ENCODE measurements around the gene MAPK7. TPM values are rescaled to one million over a fixed set of nuclear protein-coding genes. Genes with fewer than 3 reads are reported as not detected.

MAPK7 gene
- total RNA-seq, 2 donors from 2014 or later = 22.3 to 43.1 TPM

- Histone ChIP-seq H3K36me3 (peaks cover 0 to 4% of the 10 kb centered on the region in 2 donors), H3K4me3 (peak overlapping the region in 1 of 2 donors; percentile 18), H3K27ac (peak overlapping the region; percentile 69 to 73), H3K4me1 (replicated peaks) (no peaks in the 10 kb centered on the region), H3K27me3 (replicated peaks; ENCODE audit: insufficient read depth) (no peaks in the 10 kb centered on the region), H3K9me3 (no peaks in the 10 kb centered on the region)
- WGBS = 49% methylated on average over 20 of the region's 20 CpGs
- DNase-seq (ENCODE audit: low spot score) = no peak
- TF ChIP-seq POLR2A (IDR thresholded peaks at IDR 0.05) = no peak
- TF ChIP-seq, protein P1, sequence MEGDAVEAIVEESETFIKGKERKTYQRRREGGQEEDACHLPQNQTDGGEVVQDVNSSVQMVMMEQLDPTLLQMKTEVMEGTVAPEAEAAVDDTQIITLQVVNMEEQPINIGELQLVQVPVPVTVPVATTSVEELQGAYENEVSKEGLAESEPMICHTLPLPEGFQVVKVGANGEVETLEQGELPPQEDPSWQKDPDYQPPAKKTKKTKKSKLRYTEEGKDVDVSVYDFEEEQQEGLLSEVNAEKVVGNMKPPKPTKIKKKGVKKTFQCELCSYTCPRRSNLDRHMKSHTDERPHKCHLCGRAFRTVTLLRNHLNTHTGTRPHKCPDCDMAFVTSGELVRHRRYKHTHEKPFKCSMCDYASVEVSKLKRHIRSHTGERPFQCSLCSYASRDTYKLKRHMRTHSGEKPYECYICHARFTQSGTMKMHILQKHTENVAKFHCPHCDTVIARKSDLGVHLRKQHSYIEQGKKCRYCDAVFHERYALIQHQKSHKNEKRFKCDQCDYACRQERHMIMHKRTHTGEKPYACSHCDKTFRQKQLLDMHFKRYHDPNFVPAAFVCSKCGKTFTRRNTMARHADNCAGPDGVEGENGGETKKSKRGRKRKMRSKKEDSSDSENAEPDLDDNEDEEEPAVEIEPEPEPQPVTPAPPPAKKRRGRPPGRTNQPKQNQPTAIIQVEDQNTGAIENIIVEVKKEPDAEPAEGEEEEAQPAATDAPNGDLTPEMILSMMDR (IDR thresholded peaks at IDR 0.05) = no peak
- no peak for TF ChIP-seq POLR2AphosphoS5 (IDR thresholded peaks at IDR 0.05)
- intact Hi-C loops (cut with DNase I) = no loop called here
Observed at GRCh38 chr17:19386051-19386929, 8.0 kb downstream of the MAPK7 start.

GRCh38 chr17:19386974-19387920 is 8.9 kb downstream of the MAPK7 start, which contains the start of gene MFAP4:
Gene MFAP4 (minus strand): TSS chr17:19387190. CDS start chr17:19387155, 35 bp downstream.
- Histone ChIP-seq H3K36me3 (no peaks in the 10 kb centered on the region), H3K27me3 (replicated peaks; ENCODE audit: insufficient read depth) (no peaks in the 10 kb centered on the region), H3K4me3 (peak within 1 kb of the TSS in 1 of 2 donors; percentile 18), H3K4me1 (replicated peaks) (no peaks in the 10 kb centered on the region), H3K27ac (peak within 1 kb of the TSS; percentile 69 to 73), H3K9me3 (no peaks in the 10 kb centered on the region)
- intact Hi-C loops (cut with DNase I) = no loop called here
- no peak for DNase-seq (ENCODE audit: low spot score)
- 15% methylated on average over 22 of the region's 22 CpGs for WGBS
- TF ChIP-seq, protein P1 (IDR thresholded peaks at IDR 0.05) = no peak
- no peak for TF ChIP-seq POLR2AphosphoS5 (IDR thresholded peaks at IDR 0.05)
- TF ChIP-seq POLR2A (IDR thresholded peaks at IDR 0.05) = no peak

DNA sequence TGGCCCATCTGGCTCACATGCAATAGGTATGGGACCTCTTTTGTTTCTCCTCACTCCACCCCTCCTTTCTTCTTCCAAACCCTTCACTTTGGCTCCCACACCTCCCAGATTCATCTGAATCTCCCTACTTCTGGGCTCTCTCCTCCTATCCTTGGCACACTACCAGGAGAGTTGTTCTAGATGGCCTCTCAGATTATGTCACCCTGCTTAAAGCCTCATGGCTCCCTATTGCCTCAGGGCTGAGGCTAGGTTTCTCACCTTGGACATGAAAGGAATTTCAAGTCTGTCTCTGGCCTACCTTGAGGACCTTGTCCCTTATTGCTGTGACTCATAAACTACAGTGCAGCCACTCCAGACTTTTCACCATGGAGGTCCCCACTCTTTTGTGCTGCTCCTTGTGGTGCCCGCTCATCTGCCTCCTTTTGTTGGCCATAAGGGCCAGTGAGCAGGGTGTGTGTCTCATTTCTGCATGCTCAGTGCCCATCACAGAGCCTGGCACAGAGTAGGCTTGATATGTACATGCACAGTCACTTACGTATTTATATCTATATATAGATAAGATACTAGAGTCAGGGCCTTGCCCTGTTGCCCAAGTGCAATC is 9.7 kb downstream of the MAPK7 start:
- H3K9me3 ChIP-seq = no peaks in the 10 kb centered on the region
- no peaks in the 10 kb centered on the region for H3K4me1 ChIP-seq (replicated peaks)
- H3K27me3 ChIP-seq (replicated peaks; ENCODE audit: insufficient read depth) = no peaks in the 10 kb centered on the region
- 96% methylated on average over 2 of the region's 2 CpGs for WGBS
- no peaks in the 10 kb centered on the region for H3K36me3 ChIP-seq
- DNase-seq (ENCODE audit: low spot score) = no peak
- TF ChIP-seq POLR2AphosphoS5 (IDR thresholded peaks at IDR 0.05) (no peak), POLR2A (IDR thresholded peaks at IDR 0.05) (no peak)
- TF ChIP-seq, protein P1 (IDR thresholded peaks at IDR 0.05) = no peak
- intact Hi-C loops (cut with DNase I) = no loop called here
- H3K27ac ChIP-seq = peak overlapping the region; percentile 69 to 70
- H3K4me3 ChIP-seq = no peak overlapping the region

- H3K4me3 ChIP-seq = no peak overlapping the region
- 49% methylated on average over 5 of the region's 5 CpGs for WGBS
- H3K9me3 ChIP-seq = no peaks in the 10 kb centered on the region
- no peak for TF ChIP-seq POLR2AphosphoS5 (IDR thresholded peaks at IDR 0.05)
- TF ChIP-seq, protein P1 (IDR thresholded peaks at IDR 0.05) = no peak
- DNase-seq (ENCODE audit: low spot score) = no peak
- peak overlapping the region; percentile 69 to 70 for H3K27ac ChIP-seq
- intact Hi-C loops (cut with DNase I) = no loop called here
- no peaks in the 10 kb centered on the region for H3K27me3 ChIP-seq (replicated peaks; ENCODE audit: insufficient read depth)
- no peaks in the 10 kb centered on the region for H3K36me3 ChIP-seq
- H3K4me1 ChIP-seq (replicated peaks) = no peaks in the 10 kb centered on the region
Observed at GRCh38 chr17:19388791-19389785, 10.8 kb downstream of the MAPK7 start.

Measured in prostate gland (tissue), 2 donors.